GM18517 (cell line): ENCODE measurements around the gene PFKL.

Experiments
- ATAC-seq: cut with Tn5 transposase; IDR thresholded peaks from one replicate; pipeline ENCODE4 v1.9.1; 2021; ENCODE audit warnings: mild to moderate bottlenecking, moderate library complexity; ENCODE audit not compliant: unreplicated experiment

PFKL gene

DNA sequence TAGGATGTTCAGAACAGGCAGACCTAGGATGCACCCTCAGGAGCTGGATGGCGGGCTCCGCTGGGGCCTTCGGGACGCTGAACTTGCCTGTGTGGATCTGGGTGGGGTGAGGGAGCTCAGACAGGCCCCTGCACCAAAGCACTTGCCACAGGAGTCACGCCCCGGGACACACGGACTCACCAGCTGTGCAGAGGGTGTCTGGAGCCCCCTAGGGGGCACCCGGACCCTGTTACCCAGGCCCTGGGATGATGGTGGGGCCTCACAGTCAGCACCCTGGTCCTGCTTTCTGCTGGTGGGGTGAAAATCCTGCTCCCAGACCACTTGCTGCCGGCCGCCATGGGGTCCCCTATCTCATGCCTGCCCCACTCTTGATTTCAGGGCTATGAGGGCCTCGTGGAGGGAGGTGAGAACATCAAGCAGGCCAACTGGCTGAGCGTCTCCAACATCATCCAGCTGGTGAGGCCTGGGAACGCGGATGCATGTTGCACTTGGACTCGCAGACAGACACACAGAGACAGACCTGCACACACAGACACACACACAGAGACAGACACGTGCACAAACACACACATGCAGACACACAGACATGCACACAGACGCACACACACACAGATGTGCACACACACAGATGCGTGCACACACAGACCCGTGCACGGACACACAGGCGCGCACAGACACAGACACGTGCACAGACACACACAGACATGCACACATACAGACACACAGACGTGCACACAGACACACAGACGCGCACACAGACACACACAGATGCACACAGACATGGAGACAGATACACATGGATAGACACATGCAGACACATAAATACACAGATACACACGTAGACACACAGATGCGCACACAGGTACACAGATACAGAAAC lies 11.0 kb downstream of the PFKL start:
- no peak for ATAC-seq

DNA sequence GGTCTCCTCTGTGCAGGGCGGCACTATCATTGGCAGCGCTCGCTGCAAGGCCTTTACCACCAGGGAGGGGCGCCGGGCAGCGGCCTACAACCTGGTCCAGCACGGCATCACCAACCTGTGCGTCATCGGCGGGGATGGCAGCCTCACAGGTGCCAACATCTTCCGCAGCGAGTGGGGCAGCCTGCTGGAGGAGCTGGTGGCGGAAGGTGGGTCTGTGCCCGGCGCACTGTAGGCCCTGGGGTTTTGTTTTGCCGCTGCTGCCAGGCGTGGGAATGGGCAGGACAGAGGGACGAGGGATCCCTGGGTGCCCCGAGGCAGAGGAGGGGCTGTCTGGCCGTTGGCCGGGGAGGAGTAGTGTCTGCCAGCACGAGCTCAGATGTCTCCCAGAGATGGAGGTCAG lies 12.2 kb downstream of the PFKL start:
- no peak for ATAC-seq

DNA sequence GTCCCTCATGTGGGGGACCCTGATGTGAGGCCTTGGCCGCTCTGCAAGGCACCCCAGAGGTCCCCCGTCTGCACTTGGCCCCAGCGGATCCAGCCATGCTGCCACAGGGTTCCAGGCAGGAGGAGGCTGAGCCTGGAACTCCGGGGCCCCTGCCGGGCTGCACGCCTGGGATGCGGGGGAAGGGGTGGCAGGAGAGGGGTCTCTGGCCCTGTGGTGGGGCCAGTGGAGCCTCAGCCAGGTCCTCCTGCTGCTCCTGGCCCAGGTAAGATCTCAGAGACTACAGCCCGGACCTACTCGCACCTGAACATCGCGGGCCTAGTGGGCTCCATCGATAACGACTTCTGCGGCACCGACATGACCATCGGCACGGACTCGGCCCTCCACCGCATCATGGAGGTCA lies 12.9 kb downstream of the PFKL start:
- no peak for ATAC-seq

DNA sequence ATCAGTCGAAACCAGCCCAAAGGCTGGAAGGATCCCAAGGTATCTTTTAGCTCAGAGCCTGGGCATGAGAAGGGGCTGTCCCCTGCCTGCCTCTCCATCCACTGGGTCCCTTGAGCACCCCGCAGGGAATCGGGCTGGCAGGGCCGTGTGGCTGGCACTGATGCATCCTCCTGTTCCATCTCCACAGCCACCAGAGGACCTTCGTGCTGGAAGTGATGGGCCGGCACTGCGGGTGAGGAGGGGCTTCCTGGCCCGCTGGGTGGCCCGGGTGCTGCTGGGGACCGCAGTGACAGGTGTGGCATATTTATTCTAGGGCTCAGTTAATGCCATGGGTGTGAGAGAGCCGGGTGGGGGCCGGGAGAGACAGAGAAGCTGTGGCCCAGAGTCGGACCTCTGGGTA lies 13.6 kb downstream of the PFKL start:
- ATAC-seq: no peak

DNA sequence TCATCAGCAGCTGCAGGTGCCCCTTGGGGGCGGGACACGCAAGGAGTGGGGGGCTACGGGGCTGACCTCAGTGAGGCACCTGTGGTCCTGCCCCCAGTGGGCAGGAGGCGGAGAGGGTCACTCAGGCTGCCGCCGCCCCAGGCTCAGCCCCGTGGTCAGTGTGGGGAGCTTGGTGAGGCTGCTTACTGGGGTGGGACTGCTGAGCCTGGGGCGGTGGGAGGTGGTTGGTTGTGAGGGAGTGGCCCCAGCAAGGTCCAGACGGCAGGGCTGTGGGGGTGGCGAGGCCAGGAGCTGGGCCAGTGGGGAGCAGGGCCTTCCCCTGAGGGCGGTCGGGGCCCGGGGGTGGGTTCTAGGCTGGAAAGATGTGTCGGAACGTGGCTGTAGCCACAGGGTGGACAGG lies 14.3 kb downstream of the PFKL start:
- no peak for ATAC-seq

DNA sequence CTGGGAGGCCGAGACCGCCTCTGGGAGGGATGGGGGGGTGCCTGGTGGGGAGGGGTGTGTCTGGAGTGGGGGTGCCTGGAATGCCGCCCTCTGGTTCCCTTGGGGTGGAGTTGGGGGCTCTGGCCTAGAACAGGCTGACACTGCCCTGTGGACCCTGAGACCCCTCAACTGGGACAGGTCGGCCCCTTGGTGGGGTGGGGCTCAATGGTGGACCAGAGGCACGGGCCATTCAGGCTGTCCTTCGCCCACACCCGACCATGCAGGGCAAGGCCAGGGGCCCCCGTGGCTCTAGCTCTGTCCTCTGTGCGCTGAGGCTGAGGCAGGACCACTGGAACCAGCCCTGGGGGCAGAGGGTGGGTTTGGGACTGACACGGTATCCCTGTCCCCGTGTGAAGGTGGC lies 14.7 kb downstream of the PFKL start:
- ATAC-seq: no peak

DNA sequence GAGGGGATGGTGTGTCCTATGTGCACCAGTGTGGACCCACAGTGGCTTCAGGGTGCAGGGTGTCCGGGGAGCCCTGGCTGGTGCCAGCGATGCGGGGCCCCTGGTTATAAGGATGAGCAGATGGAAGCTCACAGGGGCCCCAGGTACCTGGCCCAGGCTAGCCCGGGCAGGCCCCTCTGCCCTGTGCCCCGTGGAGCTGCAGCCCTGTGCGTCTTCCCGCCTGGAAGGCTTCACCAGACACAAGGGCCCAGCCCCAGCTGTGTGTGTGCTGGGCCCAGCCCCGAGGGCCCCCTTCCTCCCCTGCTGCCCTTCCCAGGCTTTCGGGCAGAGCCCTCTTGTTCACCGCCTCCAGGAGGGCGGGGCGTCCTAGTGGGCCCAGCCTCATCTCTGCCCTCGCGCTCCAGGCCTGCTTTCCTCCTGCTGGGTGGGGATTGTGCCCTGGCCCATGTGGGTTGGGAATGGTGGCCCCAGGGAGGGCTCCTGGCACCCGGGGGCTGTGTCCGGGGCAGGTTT lies 15.9 kb downstream of the PFKL start:
- no peak for ATAC-seq

DNA sequence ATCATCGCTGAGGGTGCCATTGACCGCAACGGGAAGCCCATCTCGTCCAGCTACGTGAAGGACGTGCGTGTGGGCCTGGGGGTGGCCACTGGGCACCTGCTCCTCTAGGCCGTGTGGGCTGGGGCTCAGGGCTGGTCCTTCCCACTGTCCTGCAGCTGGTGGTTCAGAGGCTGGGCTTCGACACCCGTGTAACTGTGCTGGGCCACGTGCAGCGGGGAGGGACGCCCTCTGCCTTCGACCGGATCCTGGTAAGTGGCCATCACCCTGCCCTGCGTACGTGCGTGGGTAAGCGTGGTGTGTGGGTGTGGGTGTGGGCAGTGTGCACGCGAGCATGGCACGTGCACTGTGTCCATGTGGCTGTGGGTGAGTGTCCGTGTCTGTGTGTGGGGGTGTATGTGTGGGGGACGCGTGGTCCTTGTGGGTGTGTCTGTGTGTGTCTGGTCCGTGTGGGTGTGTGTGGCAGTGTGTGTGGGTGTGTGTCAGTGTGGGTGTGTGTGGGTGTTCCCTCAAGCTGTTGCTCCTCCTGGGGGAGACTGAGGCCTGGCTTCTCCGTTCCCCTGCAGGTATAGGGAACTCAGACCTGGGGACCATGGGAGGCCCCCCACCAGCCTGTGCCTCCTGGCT lies 16.5 kb downstream of the PFKL start:
- no peak for ATAC-seq

DNA sequence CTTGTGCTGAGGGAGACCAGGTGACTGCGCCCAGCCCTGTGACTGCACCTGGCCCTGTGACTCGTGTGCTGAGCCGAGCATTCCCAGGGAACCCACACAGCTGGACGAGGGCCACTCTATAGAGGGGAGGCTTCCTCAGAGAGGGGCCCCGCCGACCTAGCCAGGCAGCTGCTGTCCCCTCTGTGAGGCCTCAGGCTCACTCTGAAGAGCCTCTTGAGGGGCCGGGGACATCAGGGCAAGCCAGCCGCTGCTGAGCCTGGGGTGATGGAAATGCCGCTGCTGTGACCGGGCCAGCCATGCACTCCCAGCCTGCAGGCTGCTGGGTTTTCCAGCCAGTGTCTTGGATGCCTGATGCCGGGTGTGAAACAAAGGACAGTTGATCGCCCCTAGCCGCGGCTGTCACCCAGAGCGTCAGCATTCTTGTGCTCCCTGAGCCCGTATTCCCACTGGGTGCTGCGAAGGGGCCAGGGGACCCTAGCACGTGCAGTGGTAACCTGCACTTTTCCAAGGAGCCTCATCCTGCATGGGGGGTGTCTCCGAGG lies 17.5 kb downstream of the PFKL start:
- ATAC-seq: no peak

DNA sequence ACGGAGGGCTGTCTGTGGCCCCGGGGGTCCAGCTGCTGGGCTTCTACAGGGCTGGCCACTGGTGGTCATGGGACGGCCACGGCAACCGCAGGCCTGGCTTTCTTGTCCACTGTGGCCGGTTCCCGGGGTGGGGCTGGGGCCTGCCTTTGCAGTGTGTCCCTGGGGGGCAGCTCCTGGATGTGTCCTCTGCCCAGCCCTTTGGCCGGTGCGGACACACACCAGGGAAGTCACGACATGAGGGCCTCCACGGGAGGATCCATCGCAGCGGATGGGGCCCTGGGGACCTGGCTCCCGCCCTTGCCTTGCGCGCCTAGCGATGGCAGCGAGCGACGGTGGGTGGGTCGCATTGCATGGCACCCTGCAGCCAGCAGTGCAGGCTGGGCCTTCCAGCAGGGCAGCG lies 18.0 kb downstream of the PFKL start:
- ATAC-seq: no peak

DNA sequence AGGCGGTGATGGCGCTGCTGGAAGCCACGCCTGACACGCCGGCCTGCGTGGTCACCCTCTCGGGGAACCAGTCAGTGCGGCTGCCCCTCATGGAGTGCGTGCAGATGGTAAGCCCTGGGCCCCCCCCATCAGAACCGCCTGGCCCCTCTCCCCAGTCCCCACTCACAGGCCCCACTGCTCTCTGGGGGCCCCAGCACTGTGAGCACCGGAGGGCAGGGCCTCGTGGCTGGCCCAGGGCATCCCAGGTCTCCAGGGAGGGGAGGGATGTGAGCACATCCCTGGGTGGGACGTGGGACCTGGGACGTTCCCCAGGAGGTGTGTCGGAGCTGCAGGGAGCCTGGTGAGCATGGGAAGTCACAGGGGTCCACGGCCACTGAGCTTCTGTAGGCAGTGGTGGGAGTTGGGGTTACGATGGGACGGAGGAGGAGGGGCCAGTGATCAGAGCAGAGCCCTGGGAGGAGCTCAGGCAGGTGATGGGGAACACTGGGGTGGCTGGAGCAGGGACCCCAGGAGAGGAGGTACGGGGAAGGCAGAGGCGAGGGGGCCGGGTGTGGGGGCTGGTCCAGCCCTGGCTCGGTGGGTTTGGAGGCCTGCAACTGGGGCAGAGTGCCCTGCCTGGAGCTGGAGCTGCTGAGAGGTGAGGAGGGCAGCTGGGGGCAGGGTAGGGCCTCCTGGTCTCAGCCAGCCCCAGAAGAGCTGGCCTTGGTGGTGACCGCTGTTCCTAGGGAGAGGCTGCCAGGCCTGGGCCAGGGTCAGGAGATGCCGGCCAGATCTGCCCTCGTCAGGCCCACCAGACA lies 18.8 kb downstream of the PFKL start:
- no peak for ATAC-seq

DNA sequence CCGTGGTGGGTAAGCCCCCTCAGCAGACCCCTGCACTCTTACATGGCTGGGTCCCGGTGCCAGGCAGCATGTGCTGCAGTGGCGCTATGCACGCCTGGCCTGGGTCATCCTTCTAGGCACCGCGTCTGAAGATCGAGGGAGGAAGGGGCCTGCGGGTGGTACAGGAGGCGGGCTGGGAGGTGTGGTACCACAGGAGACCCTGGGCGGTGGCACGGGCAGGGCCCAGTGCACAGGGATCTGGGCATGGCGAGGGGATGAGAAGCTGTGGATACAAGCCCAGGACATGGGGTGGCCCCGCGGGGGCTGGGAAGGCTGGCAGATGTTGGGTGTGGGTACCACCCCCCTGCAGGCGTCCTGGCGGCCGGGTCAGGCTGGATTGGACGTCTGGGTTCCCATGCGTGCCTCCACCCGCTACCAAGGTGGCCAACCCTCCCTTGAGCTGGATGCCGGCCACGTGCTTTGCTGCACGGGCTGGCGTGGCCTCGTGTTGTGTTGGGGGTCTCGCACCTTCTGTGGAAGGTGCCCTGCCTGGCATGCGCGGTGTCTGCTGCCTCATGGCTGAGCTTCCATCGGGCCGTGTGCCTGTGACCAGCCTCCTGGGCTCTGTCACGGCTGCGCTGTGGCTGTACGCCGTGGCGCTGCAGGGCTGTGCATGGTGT lies 19.7 kb downstream of the PFKL start:
- ATAC-seq: no peak

DNA sequence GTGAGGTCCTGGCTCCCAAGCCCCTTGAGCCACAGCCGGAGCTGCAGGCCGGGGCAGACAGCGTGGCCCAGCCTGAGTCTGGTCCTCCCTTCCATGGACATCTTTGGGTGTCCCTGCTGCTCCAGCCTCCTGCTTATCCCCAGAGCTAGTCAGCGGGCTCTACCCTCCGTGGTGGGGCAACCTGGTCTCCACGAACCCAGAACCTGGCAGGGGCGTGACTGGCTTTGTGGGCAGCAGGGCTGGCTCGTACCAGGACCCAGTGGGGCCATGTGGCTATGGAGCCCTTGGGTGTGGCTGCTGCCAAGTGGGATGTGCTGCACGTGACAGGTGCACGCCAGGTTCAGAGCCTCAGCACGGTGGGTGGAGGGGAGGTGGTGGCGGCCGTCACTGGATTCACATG lies 21.0 kb downstream of the PFKL start:
- ATAC-seq: no peak

DNA sequence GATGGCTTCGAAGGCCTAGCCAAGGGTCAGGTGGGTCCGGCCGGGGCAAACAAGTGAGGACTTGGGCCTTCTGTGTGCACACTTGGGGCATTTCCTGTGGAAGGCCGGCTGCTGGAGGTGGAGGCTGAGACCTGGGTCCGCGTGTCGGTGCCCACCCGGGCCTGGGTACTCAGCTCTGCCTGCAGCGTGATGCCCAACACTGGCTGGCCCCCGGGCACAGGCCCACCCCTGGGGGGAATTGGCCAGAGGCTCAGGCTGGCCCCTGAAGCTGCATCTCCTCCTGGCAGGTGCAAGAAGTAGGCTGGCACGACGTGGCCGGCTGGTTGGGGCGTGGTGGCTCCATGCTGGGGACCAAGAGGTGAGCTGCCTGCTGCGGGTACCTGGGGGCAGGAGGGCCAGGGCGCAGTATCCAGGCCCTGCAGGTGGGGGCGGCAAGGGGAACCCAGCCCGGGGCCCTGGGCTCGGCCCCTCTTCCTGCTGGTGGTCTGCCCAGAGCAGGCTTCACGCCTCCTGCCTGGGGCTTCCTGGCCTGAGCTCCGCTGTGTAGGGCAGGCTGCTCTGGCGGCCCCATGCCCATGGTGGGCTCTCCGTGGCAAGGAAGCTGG lies 22.1 kb downstream of the PFKL start:
- no peak for ATAC-seq

DNA sequence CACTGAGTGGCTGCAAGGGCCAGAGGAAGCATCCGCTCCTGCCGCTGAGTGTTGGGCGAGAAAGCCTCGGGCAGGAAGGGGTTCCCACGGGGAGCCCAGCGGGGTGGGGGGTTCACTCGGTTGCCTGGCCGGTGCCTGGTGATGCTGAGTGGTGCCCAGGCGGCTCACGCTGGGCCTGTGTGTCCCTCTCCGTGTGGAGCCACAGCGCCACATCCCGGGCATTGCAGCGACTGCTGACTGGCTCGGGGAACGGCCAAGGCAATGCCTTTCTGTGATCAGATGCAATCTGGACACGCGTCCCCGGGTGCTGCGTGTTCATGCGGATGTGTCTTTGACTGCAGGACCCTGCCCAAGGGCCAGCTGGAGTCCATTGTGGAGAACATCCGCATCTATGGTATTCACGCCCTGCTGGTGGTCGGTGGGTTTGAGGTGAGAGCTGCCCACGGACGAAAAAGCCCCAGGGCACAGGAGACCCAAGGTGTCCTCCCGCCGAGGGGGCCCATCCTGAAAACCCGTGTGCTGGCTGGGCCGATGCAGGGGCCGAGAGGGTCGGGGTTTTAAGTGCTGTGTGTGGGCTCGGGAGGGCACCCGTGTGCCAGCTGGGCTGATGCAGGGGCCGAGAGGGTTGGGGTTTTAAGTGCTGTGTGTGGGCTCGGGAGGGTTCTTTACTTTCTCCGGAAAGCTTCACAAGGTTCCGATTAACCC lies 22.9 kb downstream of the PFKL start:
- ATAC-seq: no peak

DNA sequence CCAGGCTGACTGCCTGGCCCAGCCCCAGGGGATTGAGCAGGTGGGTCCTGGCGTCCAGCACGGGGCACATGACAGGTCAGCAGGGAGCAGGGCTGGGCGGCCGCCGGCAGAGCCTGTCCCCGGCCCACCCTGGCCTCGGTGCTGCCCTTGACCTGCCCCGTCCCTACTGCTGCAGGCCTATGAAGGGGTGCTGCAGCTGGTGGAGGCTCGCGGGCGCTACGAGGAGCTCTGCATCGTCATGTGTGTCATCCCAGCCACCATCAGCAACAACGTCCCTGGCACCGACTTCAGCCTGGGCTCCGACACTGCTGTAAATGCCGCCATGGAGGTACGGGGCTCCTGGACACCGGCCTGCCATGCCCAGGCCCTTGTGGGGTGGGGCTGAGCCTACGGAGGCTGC lies 23.7 kb downstream of the PFKL start:
- no peak for ATAC-seq

DNA sequence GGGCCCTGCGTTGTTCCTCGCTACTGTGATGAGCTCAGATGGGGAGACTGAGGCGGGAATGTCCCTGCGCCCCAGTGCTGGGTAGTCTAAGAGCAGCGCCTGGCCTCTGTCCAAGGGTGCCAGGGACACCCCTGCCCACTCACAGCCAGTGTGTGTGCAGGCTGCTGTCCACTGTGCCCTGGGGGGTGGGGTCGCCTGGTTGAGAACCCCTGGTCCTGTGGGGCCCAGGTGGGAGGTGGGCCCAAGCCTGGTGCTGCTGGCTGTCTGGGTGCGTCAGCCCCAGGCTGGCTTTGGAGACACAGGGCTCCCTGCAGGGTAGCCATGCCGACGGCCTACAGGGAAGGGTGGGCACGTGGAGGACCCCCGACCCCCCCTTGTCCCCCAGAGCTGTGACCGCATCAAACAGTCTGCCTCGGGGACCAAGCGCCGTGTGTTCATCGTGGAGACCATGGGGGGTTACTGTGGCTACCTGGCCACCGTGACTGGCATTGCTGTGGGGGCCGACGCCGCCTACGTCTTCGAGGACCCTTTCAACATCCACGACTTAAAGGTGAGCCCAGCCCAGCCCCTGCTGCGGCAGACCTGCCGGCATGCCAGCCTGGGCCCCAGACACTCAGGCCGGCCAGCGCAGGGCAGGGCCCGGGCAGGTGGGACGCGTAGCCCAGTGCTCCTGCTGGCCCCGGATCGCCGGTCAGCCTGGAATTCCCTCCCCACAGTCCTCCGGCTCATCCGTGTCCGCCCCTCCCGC lies 24.4 kb downstream of the PFKL start:
- ATAC-seq: no peak

DNA sequence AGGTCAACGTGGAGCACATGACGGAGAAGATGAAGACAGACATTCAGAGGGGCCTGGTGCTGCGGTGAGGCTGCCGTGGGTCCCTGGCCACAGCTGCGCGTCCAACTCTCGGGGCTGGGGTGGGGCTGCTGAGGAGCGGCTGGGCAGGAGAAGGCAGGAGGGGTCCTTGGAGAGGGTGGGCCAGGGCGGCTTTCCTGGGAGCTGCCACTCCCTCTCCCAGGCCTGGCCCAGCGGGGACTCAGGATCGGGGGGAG lies 24.9 kb downstream of the PFKL start:
- no peak for ATAC-seq
